Stimulated activated CD4-positive, alpha-beta T cell treated with anti-CD3 and anti-CD28 coated beads, TNF-alpha, amount 100 ng/mL, for 24 hours (primary cell): ENCODE data around the gene SLC1A1.
"Not testable (repeated sequence)": the region's sequence is repeated elsewhere in the genome, so short reads cannot be mapped to it uniquely, and the experiment has no call there.

Source experiments
- DNase-seq, 3 experiments: peaks; one replicate each; pipeline ENCODE4 v3.0.0-alpha.2; 2020; ENCODE audit warnings: low read depth in 3 of 3

Gene SLC1A1

DNA sequence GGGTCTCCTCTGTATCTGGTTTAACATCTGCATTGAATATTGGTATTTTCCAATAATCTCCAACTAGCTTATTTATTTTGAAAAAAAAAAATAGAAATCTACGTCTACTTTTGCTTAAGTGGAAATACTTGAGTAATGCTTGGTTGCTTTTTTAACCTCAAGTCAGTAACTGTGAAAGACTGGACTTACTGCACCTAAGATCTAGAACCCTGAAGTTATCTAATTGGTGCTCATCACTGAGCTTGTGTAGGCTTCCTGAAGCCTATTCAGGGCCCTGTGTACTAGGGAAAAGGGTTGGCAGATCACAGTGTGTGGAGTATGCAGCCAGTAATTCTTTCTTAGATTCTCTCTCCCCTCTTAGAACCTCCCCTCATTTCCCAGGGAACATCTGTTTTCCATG, 16.2 kb downstream of the SLC1A1 start:
- DNase-seq = no peak

DNA sequence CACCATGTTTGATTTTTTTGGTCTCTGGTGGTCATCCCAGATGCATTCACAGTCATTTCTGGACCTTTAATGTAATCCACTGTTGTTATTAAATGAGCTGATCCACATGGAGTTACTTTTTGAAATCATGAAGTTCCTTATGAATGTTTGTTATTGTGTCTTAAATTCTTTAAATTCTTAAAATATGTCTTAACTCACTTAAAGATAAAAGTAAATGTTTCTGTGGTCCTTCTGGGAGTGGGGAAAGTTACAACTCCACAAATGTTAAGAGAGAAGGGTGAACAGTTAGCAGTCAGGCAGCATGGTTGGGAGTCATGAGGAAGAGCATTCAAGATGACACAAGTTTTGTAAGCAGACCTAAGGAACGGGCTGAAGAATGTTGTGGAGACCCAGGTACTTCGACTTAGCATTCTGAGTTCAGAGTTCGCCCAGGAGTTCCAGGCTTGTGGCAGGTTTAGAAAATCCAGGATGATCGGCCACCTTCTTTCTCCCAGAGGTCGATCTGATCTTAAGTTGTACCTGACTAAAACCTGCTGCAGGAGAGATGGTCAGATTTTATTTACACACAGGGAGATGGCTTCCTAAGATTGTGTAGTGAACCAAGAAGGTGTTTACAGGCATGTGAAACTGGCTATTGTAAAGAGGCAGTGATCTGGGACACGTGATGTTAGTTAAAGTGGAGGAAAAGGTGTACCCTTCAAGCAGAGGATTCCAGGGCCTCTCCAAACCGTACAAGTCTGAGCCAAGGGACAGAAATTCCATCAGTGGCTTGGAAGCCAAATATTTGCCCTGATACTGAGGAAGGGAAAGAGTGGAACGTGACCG, 17.2 kb downstream of the SLC1A1 start:
- no peak for DNase-seq

DNA sequence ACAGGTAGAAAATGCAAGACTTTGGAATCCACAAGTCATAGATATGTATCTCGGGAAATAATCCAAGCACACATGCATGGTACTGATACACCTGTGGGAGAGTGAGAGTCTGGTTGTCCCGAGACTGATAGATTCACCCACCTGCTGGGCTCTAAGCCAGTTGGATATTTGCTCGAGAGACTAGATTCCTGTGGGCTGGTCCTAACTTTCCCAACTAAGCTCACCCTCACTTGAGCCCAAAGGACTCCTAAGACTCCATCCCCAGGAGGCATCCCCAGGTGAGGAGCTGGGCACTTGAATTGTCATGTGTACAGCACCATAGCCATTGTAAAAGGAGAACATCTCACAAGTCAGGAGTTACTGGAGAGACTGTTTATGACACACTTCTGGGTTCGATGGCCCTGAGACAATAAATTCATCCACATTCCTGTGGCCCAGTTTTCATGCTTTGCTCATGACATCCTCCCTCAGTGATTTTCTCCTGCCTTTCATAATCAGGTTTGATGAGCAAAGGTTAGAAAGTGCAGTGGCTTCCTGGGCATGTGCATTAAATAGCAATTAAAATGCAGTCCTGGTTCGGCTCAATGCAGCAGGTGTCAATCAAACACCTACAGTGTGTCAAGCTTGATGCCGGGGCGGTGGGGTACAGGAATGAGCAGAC, 18.1 kb downstream of the SLC1A1 start:
- no peak for DNase-seq

DNA sequence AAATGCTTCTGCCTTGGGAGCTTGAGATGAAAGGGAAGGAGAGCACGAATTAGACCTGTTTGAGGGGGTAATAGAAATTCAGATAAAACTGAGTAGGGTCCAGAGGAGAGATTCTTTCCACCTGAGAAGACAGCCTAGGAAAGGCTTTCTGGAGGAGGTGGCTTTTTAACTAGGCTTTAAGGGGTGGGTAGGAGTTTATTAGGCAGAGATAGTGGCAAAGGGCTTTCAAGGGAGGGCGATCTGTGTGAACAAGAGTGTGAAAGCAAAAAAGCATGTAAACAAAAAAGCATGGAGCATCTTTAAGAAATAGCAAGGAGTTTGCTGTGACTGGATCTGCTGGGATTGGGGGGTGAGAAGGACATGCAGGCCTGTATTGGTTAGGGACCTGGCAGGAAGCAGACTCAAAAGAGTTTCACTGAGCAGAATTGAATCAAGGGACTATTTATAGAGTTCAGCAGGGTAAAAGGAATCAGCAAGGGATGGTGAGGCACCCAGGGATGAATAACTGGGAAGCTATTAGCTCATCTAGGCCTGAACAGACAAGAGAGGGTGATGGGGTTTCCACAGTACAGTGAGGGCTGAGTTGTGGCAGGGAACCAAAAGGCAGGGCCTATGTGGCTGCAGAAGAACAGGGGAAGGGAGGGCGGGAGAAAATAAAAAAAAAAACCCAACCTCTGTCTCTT, 18.8 kb downstream of the SLC1A1 start:
- DNase-seq = no peak

DNA sequence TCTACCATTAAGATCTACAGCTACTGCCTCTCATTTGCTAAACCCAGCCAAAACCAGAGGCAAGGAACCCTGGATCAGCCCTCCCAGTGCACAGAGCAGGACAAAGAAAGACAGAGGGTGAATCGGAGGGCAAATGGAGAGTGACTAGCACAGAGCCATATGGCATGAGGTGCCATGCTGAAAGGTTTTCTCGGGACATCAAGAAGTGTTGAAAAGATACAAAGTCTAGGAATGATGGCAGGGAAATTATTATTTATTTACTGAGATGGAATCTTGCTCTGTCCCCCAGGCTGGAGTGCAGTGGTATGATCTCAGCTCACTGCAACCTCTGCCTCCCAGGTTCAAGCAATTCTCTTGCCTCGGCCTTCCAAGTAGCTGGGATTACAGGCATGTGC, 19.3 kb downstream of the SLC1A1 start:
- DNase-seq = no peak

DNA sequence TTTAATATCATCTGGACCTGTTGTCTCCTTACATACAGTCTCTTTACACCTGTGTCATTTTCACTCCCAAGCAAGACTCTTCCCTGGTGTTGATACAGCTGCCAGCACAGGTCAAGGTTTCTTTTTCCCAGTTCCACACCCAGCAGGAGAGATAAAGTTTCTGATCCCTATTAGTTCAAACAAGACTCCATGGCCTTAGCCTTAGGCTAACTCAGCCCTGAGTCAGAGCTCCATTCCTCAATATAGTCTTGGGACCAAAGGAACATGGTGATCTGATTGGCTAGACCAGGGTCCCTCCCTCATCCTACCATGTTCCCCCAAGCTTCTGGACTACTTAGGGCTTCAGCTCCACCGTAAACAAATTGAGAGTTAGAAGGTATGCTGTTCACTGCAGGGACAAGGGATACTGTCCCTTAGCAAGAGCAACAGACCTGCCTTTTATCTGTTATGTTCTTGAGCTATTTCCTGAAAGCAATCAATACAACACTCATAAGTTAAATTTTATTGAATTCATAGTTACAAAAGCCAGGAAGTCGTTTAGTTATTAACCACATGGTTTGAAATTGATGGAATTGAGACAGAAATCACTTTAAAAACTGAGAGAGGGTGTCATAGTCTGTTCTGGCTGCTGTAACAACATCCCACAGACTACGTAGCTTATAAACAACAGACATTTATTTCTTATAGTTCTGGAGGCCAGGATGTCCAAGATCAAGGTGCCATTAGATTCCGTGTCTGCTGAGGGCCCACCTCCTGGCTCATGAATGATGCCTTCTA, 20.5 kb downstream of the SLC1A1 start:
- no peak for DNase-seq

DNA sequence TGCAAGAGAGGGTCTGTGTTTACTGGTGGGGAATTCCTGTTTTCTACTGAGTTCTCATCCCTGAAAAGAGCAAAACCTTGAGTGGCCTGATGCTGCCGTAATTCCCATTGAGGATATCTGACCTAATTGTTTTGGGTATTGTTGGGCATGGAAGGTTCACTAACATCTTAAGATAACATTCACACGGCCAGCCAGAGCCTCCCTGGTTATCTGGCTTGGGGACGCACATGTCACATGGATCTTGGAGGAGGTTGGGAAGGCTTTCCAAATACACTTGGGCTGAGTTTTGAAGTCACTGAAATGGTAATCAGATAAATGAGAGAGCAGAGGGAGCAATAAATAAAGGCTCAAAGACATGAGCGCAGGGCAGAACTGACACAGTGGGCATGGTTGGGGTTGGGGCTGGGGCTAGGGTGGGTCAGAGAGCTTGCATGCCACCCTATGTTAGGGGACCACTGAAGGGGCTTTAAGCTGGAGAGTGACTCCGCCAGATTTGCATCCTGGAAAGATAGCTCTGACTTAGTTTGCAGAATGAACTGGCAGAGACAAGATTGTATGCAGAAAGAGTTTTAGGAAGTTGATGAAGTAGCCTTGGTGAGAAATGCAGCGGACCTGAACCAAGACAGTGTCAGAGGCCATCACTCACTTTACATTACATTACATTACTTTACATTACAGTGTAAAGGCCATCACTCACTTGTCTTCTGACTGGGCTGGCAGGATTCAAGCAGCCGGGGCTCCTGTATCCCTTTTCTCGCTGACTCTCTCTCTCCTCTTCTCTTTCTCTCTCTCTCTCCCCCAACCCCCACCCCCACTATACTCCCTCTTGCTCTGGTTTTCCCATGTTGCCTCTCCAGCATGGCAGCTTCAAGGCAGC, 24.2 kb downstream of the SLC1A1 start:
- DNase-seq = no peak

DNA sequence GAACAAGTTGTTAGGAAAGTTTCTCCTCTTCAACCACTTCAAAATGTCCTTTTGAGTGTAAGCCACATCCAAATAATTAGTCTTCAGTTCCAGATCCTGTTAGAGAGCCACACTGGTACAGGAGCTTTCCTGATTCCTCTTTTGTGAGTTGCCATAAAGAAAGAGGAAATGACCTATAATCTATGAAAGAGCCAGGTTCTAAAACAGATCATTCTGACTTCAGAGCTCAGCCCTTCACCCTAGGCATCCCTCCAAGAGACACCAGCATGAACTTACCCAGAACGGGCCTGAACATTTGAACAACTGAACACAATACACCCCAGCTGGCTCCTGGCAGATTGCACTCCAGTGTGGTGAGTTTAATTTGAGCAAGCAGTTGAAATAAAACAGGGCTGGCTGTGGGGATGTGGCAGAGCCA, 25.7 kb downstream of the SLC1A1 start:
- no peak for DNase-seq

DNA sequence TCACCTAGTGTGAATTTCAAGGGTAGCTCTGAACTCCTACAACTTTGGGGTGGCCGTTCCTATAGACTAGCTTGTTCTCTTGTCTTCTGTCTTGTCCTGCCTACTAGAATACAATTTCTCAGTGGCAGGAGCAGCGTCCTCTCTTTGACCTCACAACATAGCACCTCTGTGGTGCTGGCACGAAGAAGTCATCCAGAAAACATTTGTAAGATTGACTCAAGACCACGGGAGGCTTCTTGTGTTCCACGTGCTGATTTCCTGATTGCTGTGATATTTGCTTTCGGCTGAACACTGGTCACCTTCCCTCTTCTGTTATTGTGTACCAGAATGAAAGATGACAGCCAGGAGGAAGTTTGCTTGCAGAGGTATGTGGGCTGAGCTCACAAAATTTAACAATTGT, 27.0 kb downstream of the SLC1A1 start:
- no peak for DNase-seq

DNA sequence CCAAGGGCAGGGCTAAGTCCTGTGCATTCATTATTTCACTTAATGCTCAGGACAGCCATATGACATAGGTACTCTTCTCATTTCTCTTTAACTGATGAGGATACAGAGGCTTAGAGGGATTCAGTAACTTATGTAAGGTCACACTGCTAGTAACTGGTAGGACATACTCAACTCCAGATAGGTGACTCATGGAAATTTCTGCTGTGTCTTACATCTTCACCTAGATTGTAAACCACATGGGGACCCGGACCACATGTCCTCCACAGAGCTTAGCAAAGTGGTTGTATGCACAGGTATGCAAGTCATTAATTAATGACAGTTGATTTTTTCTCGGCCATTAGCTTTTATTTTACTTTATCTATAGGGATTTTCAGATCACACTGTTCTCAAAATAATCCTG, 29.3 kb downstream of the SLC1A1 start:
- DNase-seq = peak in 1 of 3 experiments; percentile 27

DNA sequence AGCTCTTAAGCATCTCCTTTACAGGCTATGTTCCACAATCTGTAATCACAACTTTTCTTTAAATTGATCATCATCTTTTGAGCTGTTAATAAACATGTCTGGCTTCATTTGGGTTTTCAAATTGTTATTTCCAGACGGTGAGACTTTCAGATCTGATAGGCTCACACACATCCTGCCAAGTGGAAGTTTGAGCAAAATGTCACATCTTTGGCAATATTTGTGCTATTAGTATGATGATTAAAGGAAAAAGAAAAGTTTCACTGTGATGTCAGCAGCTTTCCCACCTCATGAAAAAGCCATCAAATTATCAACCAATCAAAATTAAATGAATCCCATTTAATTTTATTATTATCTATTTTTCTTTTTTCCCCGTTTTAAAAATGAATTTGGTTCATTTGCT, 29.8 kb downstream of the SLC1A1 start:
- DNase-seq = no peak

DNA sequence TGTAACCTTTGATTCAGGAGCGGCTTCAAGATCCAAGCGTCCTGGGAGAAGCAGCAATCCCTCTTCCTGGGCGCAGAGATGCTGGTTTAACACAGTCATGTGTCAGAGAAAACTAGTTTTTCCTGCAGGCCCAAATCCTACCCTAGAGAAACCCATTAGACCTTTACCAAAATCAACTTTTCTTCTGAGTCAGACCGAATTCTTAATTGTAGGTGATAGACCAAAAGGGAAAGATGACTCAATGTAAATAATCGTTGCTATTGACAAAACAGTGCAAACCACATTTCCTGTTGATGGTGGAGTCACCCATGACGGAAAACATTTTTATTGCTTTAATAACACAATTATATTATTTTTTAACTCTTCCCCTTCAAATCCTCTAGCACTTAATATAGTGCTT, 40.1 kb downstream of the SLC1A1 start:
- DNase-seq = no peak

DNA sequence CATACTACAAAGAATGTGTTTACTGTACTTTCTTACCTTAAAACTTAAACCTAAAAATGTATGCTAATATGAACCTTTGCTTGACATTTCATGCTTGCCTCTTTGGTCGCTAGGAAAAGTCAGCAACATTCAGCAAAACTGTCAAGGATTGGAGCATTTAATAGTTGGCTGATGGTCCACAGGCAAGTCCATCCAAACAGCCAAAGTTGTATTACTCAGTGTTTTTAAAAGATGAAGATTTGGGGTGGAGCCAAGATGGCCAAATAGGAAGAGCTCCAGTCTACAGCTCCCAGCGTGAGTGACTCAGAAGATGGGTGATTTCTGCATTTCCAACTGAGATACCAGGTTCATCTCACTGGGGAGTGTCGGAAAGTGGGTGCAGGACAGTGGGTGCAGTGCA, 40.6 kb downstream of the SLC1A1 start:
- DNase-seq = not testable (repeated sequence)

DNA sequence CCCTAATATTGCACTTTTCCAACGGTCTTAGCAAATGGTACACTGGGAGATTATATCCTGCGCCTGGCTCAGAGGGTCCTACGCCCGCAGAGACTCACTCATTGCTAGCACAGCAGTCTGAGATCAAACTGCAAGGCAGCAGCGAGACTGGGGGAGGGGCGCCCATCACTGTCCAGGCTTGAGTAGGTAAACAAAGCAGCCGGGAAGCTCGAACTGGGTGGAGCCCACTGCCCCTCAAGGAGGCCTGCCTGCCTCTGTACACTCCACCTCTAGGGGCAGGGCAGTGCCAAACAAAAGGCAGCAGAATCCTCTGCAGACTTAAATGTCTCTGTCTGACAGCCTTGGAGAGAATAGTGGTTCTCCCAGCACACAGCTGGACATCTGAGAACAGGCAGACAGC, 41.1 kb downstream of the SLC1A1 start:
- not testable (repeated sequence) for DNase-seq

DNA sequence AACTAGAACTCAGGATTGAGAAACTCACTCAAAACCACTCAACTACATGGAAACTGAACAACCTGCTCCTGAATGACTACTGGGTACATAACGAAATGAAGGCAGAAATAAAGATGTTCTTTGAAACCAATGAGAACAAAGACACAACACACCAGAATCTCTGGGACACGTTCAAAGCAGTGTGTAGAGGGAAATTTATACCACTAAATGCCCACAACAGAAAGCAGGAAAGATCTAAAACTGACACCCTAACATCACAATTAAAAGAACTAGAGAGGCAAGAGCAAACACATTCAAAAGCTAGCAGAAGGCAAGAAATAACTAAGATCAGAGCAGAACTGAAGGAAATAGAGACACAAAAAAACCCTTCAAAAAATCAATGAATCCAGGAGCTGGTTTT, 43.6 kb downstream of the SLC1A1 start:
- not testable (repeated sequence) for DNase-seq

DNA sequence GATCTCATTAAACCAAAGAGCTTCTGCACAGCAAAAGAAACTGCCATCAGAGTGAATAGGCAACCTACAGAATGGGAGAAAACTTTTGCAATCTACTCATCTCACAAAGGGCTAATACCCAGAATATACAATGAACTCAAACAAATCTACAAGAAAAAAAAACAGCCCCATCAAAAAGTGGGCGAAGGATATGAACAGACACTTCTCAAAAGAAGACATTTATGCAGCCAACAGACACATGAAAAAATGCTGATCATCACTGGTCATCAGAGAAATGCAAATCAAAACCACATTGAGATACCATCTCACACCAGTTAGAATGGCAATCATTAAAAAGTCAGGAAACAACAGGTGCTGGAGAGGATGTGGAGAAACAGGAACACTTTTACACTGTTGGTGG, 45.9 kb downstream of the SLC1A1 start:
- DNase-seq = not testable (repeated sequence)

DNA sequence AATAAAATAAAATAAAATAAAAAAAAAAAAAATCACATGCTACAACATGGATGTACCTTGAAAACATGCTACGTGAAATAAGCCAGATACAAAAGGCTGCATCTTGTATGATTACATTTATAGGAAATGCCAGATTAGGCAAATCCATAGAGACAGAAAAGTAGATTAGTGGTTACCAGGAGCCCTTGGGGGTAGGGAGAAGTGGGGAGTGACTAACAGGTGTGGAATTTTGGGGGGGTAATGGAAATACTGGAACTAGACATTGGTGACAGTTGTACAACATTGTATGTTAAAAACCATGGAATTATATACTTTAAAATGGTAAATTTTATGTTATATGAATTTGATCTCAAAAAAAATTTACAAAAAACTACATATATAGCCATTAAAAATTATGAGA, 47.3 kb downstream of the SLC1A1 start:
- no peak for DNase-seq

DNA sequence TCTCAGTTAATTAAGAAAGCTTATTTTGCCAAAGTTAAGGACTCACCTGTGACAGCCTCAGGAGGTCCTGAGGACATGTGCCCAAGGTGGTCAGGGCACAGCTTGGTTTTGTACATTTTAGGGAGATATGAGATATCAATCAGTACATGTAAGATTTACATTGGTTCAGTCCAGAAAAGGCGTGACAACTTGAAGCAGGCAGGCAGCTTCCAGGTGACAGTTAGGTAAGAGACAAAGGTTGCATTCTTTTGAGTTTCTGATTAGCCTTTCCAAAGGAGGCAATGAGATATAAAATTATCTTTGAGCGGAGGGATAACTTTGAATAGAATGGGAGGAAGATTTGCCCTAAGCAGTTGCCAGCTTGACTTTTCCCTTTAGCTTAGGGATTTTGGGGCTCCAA, 47.8 kb downstream of the SLC1A1 start:
- no peak for DNase-seq

DNA sequence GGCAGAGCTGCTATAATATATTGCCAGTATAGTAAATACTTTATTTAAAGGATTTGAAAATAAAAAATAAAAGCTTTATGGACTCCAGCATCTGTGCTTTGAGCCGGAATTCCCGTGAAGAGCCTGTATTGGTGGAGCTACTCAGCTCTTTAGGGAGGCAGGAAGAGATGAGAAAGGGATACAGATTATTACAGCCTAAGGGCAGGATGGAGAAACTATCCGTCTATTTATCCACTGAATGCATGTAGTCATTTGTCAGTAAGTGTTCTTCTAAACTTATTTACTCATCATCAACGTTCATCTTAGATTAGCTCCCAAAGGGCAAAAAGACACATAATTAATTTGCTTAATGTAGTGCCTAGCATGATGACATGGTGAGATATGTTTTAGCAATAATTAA, 48.4 kb downstream of the SLC1A1 start:
- no peak for DNase-seq

DNA sequence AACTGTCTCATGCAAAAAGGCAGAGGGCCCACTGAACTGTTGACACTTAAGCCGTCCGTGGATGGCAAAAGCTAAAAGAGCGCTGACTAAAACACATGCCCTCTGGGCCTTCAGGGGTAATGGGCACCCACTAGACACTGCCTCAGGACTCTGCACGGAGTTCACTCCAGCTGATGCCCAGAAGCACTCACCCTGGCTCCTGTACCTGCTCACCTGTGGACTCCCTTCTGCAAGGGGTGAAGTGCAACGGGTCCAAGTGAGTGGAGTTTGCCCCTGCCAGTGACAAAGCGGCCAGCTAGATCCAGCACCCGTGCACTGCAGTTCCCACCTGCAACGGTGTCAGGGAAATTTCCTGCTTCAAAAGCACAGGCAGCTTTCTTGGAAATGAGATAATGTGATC, 50.2 kb downstream of the SLC1A1 start:
- no peak for DNase-seq

DNA sequence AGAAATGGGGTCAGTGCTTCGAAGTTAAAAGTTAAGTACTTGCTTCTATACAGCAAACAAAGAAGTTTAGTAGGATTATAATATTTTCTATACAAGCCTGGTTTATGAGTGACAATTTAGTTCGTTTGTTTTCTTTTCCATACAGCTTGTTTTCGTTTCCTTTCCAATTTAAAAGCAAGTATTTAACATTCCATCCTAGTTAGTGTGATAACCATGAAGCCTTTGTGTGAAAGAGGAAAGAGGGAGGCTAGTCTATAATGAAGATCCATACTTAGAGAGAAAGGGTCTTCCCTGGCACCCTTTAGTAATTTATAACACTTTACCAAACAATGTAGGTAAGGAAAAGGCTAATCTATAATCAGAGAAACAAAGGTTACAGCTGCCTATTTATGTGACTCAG, 51.0 kb downstream of the SLC1A1 start:
- no peak for DNase-seq
